ENCODE measurements around the gene LGALS7.

DNA sequence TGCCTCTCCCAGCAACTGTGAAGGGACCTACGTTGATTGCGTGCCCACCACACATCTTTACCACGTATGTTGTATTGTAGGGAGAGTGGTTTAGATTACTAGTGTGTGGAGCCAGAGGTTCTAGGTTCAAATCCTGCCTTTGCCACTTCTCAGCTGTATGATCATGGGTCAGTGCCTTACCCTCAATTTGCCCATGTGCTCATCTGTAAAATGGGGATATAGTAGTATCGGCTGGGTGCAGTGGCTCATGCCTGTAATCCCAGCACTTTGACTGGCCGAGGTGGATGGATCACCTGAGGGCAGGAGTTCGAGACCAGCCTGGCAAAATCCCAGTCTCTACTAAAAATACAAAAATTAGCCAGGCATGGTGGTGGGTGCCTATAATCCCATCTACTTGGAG lies 40.0 kb upstream of the LGALS7 start:
- TF ChIP-seq, protein P1, sequence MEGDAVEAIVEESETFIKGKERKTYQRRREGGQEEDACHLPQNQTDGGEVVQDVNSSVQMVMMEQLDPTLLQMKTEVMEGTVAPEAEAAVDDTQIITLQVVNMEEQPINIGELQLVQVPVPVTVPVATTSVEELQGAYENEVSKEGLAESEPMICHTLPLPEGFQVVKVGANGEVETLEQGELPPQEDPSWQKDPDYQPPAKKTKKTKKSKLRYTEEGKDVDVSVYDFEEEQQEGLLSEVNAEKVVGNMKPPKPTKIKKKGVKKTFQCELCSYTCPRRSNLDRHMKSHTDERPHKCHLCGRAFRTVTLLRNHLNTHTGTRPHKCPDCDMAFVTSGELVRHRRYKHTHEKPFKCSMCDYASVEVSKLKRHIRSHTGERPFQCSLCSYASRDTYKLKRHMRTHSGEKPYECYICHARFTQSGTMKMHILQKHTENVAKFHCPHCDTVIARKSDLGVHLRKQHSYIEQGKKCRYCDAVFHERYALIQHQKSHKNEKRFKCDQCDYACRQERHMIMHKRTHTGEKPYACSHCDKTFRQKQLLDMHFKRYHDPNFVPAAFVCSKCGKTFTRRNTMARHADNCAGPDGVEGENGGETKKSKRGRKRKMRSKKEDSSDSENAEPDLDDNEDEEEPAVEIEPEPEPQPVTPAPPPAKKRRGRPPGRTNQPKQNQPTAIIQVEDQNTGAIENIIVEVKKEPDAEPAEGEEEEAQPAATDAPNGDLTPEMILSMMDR (IDR thresholded peaks at IDR 0.05), result no peak
- TF ChIP-seq POLR2A (IDR thresholded peaks at IDR 0.05), result no peak
